ENCODE results near the gene DISC1.
A peak's percentile ranks its signal among the peaks of the same experiment; 100 is the strongest.
"Not testable (repeated sequence)": the region's sequence is repeated elsewhere in the genome, so short reads cannot be mapped to it uniquely, and the experiment has no call there.

The DISC1 gene

DNA sequence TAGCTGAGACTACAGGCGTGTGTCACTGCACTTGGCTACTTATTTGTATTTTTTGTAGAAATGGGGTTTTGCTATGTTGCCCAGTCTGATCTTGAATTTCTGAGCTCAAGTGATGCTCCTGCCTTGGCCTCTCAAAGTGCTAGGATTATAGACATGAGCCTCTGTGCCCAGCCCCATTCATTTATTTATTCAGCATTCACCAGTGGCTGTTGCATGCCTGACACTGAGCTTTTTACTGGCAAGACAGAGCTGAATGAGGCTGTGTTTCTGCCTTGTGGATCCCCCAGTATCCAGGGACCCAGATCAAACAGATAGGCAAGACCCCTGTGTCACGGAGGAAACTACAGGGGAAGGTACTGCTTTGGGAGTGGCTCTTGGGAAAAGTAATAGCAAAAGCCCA is 109.4 kb downstream of the DISC1 start:
- DNase-seq = no peak

DNA sequence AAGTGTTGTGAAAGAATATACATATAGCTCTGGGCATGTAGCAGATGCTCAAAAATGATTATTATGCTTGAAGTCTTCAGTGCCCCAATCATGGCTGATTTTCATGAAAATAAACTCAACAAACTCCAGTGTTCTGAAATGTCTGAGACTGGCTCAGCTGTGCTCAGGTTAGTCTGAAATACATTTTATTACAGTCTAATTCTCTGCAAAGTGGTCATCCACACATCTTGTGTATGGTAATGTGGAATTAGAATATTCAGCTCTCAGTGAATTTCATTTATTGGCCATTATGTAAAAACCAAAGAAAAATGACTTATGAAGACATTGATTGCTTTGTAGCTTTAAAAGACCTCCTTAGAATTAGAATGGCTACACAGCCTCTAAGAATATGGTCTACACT is 109.9 kb downstream of the DISC1 start:
- no peak for DNase-seq

DNA sequence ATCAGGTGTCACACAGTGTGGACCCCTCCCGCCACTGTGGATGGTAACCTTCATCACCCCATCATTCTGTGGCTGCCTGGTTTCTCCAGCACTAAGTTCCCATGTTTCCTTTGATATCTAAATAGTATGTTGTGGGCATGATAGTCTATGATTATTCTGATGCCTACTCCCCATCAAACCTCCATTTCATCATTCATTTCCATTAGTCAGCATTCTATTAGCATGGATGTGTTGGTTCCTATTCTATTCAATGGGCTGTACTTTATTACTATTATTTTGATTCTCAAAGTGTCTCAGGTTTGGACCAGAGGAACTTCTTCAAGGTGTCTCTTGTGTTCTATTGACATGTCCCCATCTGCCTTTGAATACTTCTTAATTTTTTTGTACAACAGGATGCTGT is 112.0 kb downstream of the DISC1 start:
- DNase-seq = no peak

DNA sequence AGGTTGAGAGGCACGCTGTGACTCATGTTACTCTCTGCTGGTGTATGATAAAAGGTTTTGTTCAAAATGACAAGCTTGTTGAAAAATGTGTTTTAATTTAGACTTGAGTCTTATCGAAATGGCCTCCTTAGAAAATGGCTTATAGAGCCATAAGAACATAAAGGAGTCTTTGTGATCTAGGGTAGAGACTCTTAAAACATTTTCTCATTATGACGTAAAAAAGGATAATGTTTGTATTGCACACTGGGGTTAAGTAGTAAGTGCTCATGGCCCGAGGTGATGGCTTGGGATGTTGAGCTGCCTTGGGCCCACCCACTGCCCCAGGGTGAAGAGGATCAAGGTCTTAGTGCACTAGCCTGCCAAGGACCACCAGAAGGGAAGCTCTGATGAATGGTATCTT is 117.4 kb downstream of the DISC1 start:
- no peak for DNase-seq

DNA sequence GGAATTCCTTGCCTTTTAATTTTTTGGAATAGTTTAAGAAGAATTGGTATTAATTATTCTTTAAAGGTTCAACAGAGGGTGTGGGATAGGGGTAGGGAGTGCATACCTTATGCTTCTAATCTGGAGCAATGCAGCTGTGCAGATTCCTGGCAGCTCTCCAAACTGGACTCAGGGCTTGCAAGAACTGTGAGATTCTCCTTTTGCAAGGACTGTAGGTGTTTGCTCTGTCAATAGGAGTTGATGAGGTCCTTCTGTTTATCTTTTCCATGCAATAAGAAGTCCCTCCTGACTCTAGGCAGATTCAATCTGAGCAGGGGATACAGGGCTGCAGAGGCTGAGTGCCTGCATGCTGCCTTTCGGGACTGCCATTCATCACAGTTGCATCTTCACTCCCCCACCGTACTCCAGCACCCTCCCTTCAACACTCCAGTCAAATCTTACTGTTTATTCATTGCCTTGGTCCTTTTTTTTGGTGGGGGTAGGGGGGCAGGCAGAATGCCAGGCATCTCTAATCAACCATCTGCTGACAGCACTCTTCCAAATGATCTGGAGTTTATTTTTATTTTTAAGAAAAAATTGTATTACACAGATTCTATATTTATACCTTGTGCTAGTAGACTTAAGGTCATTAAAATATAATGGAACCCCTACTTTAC is 122.3 kb downstream of the DISC1 start:
- DNase-seq = no peak

DNA sequence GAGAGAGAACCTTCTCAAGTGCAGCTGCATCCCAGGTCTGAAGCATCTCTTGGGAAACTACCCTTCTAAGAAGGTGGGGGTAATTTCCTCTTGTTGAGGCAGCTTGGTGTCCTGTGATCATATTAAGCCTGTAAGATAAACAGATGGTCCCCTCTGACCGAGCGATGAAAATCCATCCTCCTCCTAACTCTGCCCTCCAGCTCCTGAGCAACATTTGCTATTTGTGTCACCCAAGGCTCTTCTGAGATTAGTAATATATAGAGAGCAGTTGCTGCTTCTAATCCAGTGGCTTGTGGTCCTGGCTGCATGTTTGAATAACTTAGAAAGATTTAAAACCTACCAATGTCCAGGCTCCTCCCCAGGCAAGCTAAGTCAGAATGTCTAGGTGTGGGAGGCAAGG is 123.7 kb downstream of the DISC1 start:
- DNase-seq = no peak

DNA sequence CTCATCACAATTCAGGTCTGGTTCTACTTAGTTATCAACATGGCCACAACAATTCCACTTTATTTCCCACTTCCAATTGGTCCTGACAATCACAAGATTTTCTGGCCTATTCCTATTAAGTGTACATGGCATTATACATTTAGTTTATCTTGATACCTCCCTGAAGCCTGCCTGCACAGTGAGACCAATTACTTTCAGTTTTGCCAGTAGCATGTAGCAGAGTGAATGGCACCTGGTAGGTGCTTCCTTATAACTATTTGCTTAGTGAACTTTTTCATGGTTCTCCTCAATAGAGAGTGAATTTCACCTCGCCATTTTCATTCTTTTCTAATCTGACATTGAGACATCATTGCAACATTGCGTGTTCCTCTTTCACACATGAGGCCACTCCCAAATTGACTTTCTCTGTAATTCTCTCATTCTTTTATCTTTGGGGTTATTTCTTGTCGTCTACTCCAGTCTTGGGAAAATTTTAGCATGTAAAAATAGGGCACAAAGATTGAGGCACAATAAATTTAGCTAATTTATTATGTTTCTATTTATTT is 124.3 kb downstream of the DISC1 start:
- DNase-seq = no peak

DNA sequence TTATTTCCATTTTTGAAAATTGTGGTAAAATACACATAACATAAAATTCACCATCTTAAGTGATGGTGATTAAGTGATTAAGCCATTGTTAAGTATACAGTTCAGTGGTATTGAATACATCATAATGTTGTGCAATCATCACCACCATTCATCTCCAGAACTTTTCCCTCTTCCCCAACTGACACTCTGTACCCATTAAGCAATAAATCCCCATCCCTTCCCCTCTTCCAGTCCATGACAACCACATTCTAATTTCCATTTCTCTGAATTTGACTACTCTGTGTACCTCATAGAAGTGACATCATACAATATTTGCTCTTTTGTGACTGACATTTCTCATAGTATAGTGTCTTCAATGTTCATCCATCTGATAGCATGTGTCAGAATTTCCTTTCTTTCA is 124.8 kb downstream of the DISC1 start:
- DNase-seq = no peak

DNA sequence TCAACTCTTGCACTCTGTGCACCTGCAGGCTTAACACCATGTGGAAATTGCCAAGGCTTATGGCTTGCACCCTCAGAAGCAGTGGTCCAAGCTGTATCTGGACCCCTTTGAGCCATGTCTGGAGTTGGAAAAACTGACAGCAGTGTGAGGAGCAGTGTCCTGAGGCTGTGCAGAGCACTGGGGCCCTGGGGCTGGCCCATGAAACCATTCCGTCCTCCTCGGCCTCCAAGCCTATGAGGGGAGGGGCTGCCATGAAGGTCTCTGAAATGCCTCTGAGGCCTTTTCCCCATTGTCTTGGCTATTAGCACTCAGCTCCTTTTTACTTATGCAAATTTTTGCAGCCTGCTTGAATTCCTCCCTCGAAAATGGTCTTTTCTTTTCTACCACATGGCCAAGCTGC is 126.7 kb downstream of the DISC1 start:
- DNase-seq = no peak

DNA sequence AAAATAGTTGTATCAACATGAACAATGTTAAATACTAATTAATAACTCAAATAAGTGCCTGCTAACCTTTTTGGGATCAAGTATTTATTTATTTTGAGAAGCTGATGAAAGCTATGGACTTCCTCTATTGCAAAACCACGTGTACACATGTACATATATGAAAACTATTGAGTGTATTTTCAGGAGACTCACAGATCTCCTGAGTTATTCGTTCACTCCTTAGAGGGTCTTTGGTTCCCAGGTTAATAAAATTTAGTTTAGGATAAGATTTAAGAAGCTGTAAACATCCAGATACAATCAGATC is 130.5 kb downstream of the DISC1 start:
- DNase-seq = no peak

DNA sequence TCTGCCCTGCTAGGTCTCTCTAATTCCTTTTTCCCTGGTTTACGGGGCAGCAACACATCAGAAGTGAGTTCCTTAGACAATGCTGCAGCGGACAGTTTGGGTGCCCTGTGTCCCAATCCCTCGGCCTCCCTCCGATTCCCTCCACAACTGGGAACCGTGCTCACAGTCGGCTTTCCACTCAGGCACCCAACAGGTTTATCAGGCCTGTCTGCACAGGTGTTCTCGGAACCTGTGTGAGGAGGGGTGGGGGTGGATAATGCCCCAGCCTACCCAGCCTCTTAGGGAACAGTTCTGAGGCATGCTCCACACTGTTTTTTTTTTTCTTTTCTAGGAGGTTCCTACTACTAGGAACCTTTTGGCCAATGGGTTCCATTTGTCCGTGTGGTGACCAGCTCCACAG is 131.2 kb downstream of the DISC1 start:
- no peak for DNase-seq

DNA sequence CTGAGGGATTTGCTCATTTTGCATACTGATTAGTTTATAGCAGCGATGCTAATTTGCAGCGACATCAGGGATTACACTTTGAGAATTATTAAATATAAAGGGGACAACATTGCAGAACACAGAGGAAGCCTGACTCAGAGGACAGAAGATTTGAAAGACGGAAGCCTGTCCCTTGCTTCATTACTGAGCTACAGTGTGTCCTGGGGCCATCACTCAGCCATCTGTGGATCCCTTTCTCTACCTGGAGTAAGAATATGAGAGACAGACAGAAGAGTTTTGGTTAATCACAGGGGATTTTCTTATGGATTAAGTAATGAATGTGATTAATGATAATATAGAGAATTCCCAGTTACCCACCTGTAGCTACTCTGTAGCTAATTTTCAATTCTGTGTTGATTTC is 134.7 kb downstream of the DISC1 start:
- no peak for DNase-seq

DNA sequence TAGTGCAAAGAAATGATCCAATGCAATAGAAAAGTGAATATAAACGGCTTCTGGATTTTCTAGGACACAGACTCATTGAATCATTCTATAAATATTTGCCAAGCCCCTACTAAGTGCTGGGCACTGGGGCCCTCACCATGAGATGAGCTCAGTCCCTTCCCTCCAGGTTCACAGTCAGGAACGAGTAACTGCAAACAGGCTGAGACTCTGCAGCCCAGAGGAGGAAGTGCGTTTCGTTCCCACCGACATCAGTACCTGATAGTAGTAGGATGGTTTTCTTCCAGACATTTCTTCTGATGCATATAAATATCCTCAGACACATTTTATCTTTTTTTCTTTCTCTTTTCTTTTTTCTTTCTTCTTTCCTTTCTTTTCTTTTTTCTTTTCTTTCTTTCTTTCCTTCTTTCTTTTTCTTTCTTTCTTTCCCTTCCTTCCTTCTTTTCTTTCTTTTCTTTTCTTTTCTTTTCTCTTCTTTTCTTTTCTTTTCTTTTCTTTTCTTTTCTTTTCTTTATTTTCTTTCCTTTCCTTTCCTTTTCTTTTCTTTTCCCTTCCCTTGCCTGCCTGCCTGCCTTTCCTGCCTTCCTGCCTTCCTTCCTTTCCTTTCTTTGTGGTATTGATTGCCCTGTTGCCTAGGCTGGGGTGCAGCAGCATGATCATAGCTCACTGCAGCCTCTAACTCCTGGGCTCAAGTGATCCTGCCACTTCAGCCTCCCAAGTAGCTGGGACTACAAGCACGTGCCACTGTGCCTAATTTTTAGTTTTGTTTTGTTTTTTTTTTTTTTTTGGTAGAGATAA is 135.4 kb downstream of the DISC1 start:
- no peak for DNase-seq

DNA sequence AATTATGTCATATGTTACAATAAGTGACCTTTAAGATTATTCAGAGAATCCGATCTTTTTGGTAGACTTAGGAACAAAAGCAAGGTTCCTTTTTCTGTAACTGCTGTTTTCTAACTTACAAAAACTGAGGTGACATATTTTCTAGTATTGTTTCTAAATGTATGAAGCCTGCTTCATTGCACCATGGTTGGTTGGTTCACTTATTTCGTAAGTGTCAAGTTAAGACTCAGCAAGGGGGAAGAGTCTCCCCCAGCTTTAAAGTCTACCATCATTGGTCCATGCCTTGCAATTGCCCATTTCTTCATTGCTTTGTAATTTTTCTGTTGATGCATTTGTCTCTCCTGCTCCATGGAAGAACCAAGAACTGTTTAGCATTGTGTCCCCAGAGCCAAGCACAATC is 136.9 kb downstream of the DISC1 start:
- no peak for DNase-seq

DNA sequence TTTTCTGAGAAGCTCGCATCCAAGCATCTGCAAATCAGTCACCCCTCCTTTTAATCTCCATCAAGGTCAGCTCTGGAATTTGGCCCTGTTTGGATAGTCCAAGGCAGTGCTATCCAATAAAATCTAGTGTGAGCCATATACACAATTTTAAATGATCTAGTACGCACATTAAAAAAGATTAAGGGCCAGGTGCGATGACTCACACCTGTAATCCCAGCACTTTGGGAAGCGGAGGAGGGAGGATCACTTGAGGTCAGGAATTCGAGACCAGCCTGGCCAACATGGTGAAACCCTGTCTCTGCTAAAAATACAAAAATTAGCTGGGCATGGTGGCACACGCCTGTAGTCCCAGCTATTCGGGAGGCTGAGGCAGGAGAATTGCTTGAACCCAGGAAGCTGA is 139.2 kb downstream of the DISC1 start:
- not testable (repeated sequence) for DNase-seq

DNA sequence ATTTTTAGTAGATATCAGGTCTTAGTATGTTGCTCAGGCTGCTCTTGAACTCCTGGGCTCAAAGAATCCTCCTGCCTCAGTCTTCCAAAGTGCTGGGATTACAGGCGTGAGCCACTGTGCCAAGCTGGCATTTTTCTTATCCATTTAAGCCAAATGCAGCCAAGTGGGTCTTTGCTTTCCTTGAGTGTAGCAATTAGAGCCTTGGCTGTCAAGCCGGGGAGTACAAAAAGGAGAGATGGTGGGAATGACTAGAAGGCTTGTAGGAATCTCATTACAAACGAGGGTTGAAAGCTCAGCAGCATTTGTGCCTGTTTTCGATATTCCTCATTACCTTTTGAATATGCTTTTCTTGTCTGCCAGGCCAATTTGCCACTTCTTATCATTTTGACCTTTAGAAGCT is 140.9 kb downstream of the DISC1 start:
- DNase-seq = no peak

DNA sequence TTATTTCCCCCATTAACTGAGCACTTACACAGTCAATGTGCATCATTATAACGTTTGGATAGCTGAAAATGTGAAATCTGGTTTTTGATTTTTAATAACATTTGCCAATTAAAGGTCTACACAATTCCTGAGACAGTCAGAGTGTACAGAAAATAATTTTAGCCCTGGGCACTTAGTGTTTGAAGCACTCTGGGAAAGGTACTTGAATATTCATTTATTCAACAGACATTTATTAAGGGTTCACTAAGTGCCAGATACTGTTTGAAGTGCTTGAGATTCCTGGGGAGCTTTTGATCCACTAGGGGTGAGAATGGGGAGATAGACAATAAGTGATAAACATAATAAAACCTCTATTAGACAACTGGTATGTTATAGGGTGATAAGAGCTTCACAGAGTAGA is 141.8 kb downstream of the DISC1 start:
- DNase-seq = no peak

DNA sequence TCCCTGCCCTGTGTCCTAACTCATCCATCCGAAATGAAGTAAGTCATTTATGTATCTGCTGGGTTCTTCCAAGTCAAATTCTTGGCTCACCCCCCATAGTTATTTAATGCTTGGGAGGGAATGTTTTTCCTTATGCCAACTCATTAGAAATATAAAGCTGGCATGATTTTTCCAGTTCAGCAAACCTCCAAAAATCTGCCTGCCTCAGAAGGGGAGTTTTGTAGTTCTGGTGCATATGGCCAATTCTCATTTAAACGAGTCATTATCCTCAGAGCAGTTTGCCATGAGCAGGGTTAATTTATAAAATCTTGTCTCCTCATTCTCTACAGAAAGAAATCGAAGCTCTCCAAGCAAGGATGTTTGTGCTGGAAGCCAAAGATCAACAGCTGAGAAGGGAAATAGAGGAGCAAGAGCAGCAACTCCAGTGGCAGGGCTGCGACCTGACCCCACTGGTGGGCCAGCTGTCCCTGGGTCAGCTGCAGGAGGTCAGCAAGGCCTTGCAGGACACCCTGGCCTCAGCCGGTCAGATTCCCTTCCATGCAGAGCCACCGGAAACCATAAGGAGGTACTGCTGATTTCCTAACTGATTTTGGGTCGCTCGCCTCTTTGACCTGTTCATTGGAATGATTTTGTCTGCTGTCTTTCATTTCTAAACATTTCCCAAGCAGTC is 144.1 kb downstream of the DISC1 start:
- DNase-seq = no peak

DNA sequence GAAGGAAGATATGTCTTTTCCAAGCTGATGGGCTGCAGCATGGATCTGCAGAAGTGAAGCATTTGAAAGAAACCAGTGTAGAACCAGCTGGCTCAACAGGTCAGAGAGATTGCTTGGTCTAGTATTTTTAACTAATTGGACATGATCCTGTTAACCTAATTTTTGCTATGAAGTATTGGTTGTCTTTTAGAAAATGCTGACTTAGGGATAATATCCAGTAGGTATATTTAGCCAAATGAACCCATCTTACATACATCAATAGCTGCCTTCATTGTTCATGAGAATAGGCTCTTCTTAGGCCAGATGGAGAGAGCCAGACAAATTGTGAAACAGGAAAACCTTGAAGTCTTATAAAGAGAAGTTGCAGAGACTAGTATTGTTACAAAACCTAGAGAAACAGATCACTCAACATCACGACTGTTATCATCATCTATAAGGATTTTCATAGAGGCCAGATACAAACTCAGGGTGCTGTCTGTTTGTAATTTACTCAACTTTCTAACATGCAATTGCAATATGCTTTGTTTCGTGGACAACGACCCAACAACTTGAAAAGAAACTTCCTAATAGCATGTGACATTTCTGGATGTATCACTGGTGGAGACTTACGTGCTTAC is 148.2 kb downstream of the DISC1 start:
- DNase-seq = no peak

DNA sequence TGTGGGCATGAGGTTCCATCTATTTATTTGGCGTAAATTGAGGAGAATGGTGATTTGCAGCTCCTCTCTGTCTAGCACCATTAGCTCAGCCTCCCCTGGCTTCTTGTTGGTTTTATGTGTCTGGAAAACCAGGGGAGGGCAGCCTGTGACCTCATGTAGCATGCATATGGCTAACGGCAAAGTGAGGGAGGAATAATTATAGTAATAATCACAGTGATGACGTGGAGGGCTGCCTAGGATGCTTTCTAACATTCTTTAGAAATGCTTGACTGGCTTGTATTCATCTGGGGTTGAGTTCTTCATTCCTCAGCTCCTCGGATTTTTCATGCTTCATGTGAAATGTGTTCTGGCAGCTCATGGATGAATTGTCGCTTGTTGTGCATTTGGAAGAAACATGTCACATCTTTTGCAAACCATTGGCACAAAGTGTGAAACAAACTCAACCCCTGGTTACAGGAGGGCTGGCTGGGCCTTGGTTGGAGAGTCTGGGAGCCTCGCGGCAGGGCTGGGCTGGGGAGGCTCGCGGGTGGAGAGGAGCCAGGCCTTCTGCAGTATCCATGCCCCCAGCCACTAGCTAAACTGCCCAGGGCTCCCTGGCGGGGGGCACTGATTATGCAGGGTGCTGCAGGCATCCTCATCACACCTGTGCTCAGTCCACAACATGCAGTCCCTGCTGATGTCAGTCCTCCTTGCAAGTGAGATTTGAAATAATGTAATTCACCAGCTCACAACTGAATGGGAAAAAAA is 149.6 kb downstream of the DISC1 start:
- no peak for DNase-seq

DNA sequence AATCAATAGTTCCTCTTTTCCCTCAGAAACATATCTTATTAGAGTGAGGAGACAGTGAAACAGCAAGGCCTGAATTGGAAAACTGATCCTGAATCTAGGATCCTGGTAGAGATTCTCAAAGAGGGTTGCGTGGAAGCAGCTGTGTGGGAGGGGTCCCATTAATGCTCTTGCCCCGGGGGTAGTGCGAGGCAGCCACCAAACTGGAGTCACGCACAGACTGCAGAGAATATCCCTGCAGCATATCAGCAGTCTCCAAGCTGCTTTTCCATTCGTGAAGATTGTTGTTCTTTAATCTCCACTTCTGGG is 150.1 kb downstream of the DISC1 start:
- DNase-seq = no peak

DNA sequence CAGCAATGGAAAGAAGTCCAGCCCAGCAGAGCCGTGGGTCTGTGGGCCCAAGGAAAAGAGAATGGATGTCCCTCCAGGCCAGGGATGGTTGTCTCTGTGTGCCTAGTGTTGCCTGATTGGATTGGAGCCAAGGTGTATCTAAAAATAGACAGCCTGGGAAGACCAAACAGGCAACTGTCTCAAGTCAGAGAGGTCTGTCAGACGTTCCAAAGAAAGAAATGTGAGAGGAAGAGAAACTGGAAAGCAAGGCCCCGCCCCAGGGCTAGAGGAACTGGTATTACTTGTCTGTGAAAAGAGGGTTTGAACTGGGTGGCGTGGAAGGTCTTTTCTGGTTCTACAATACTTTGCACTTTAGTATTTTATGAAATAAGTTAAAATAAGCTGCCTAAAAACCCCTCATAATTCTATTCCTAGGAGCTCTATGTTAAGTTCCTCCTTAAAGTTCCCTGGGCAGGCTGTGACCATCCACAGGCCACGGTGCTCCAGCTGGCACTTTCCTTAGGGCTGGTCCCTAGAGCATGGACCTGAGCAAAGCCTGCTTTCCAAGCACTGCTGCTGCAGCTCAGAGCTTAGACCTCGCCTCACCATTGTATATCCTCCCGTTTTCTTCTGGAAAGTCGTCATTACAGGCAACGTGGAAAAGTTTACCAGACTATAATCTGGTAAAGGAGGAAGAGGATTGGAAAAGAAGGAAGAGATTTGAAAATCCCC is 151.6 kb downstream of the DISC1 start:
- peak; percentile 5 for DNase-seq

DNA sequence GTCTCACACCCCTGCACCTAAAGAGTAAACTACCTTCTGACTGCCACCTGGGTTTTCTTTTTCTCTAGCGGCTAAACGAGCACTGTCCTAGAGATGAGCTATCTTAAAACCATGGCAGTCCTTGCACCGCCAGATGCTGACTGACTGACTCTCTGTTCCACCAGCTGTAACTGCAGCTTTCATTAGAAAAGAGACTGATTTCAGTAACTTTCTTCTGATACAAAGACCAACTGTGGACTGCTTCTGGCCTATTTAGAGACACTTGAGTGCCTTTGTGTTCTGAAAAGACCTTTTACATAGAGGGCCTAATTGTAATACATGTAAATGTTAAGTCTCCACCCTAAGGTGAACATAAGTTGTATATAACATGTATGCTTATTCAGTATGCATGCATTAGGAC is 152.5 kb downstream of the DISC1 start:
- no peak for DNase-seq

Data from NCI-H2029 treated with DMSO at 0.1 percent for 48 hours (cell line).